Skeletal muscle cell (primary cell): Measurements from ENCODE around the gene SNRNP48.

Experiments
- DNase-seq: peaks from one replicate; pipeline ENCODE4 v3.0.0-alpha.2; 2010; ENCODE audit warnings: low read depth
- H3K4me3 ChIP-seq: 2 replicates; pipeline ENCODE4 v1.5.1; 2011; ENCODE audit warnings: low read depth, mild to moderate bottlenecking, control low read depth, low read length, moderate library complexity

SNRNP48 gene

GRCh38 chr6:7588506-7588905, 1.5 kb upstream of the SNRNP48 start:
- no peak overlapping the region for H3K4me3 ChIP-seq
- no peak for DNase-seq

- H3K4me3 ChIP-seq = no peak overlapping the region
- no peak for DNase-seq
Observed at GRCh38 chr6:7589221-7589620, 777 bp upstream of the SNRNP48 start.

GRCh38 chr6:7590918-7591302, 912 bp downstream of the SNRNP48 start:
- no peak for DNase-seq
- H3K4me3 ChIP-seq = peak overlapping the region; percentile 84

GRCh38 chr6:7591770-7592169, 1.8 kb downstream of the SNRNP48 start:
- H3K4me3 ChIP-seq = no peak overlapping the region

GRCh38 chr6:7593229-7593628, 3.2 kb downstream of the SNRNP48 start:
- no peak for DNase-seq
- H3K4me3 ChIP-seq = no peak overlapping the region

More at GRCh38 chr6:7591770-7592169, 1.8 kb downstream of the SNRNP48 start:
- DNase-seq = no peak

- no peak overlapping the region for H3K4me3 ChIP-seq
- DNase-seq = no peak
Observed at GRCh38 chr6:7594579-7595125, 4.7 kb downstream of the SNRNP48 start.

- no peak overlapping the region for H3K4me3 ChIP-seq
- no peak for DNase-seq
Observed at GRCh38 chr6:7604003-7604402, 14.0 kb downstream of the SNRNP48 start.

- no peak for DNase-seq
- H3K4me3 ChIP-seq = no peak overlapping the region
Observed at GRCh38 chr6:7604506-7604905, 14.5 kb downstream of the SNRNP48 start.

GRCh38 chr6:7615611-7616383, 25.8 kb downstream of the SNRNP48 start:
- H3K4me3 ChIP-seq = no peak overlapping the region

GRCh38 chr6:7617801-7618764, 28.1 kb downstream of the SNRNP48 start:
- peak; percentile 48 for DNase-seq
- no peak overlapping the region for H3K4me3 ChIP-seq

More at GRCh38 chr6:7615611-7616383, 25.8 kb downstream of the SNRNP48 start:
- DNase-seq = no peak

- no peak for DNase-seq
- H3K4me3 ChIP-seq = no peak overlapping the region
Observed at GRCh38 chr6:7621761-7622160, 31.8 kb downstream of the SNRNP48 start.

- no peak for DNase-seq
- no peak overlapping the region for H3K4me3 ChIP-seq
Observed at GRCh38 chr6:7624796-7625710, 35.1 kb downstream of the SNRNP48 start.

- peak; percentile 60 for DNase-seq
Observed at GRCh38 chr6:7628479-7628878, 38.5 kb downstream of the SNRNP48 start.

GRCh38 chr6:7628909-7629308, 38.9 kb downstream of the SNRNP48 start:
- H3K4me3 ChIP-seq = no peak overlapping the region
- no peak for DNase-seq

More at GRCh38 chr6:7628479-7628878, 38.5 kb downstream of the SNRNP48 start:
- H3K4me3 ChIP-seq = no peak overlapping the region

GRCh38 chr6:7629321-7629720, 39.3 kb downstream of the SNRNP48 start:
- DNase-seq = no peak
- H3K4me3 ChIP-seq = no peak overlapping the region

- no peak for DNase-seq
- no peak overlapping the region for H3K4me3 ChIP-seq
Observed at GRCh38 chr6:7630792-7631191, 40.8 kb downstream of the SNRNP48 start.

- no peak for DNase-seq
- no peak overlapping the region for H3K4me3 ChIP-seq
Observed at GRCh38 chr6:7631466-7631865, 41.5 kb downstream of the SNRNP48 start.

GRCh38 chr6:7632501-7633290, 42.7 kb downstream of the SNRNP48 start:
- DNase-seq = no peak
- H3K4me3 ChIP-seq = no peak overlapping the region
